Body of pancreas (tissue), 4 donors: ENCODE results near the gene ME3. TPM values are rescaled to one million over a fixed set of nuclear protein-coding genes. Genes with fewer than 3 reads are reported as not detected.
A peak's percentile ranks its signal among the peaks of the same experiment; 100 is the strongest.

Experiments used
- ATAC-seq: fragments of 150-250 bp; one replicate; pipeline ENCODE4 v1.9.1; 2016
- DNase-seq, 4 donors: peaks; one replicate each; pipeline ENCODE4 v3.0.0-alpha.2; 2019
- H3K27ac ChIP-seq, 4 donors: fragments of 200-600 bp; sonication (generic); 1 replicate in 3 of 4; 2 replicates in 1 of 4; pipeline versions ENCODE4 v1.5.1 to v1.6.1; 2016 to 2019; ENCODE audit warnings: mild to moderate bottlenecking in 1 of 4, mixed read lengths in 1 of 4, moderate library complexity in 1 of 4
- H3K27me3 ChIP-seq, 2 donors: fragments of 200-600 bp; sonication (generic); one replicate each; pipeline ENCODE4 v1.6.0; 2016; ENCODE audit warnings: mild to moderate bottlenecking in 1 of 2
- H3K36me3 ChIP-seq, 2 donors: fragments of 200-600 bp; sonication (generic); replicated peaks in 1 of 2; 2 replicates each; pipeline ENCODE4 v1.5.1; 2016; ENCODE audit warnings: low read depth in 2 of 2; ENCODE audit not compliant: insufficient read depth in 1 of 2
- H3K4me1 ChIP-seq: fragments of 200-600 bp; sonication (generic); one replicate; pipeline ENCODE4 v1.6.0; 2016
- H3K4me3 ChIP-seq, 2 donors: fragments of 200-600 bp; sonication (generic); 1 replicate in 1 of 2; 2 replicates in 1 of 2; pipeline ENCODE4 v1.5.1; 2016 to 2019
- H3K9me3 ChIP-seq, 3 donors: fragments of 200-600 bp; sonication (generic); 1 replicate in 2 of 3; 2 replicates in 1 of 3; pipeline ENCODE4 v1.5.1; 2016
- CTCF ChIP-seq, 7 experiments: fragments of 450-650 bp in 4 of 7; fragments of 200-600 bp in 3 of 7; sonication (generic) in 3 of 7; IDR thresholded peaks; one replicate each; pipeline ENCODE4 v1.5.1; 2016 to 2019; ENCODE audit warnings: antibody characterized with exemption in 7 of 7
- POLR2A ChIP-seq, 3 donors: fragments of 450-650 bp; IDR thresholded peaks; one replicate each; pipeline ENCODE4 v1.6.1; 2016; ENCODE audit warnings: antibody characterized with exemption in 3 of 3, mild to moderate bottlenecking in 2 of 3
- WGBS, 2 donors: methylation state at CpG; one replicate each; pipeline ENCODE4 v1.1.5; 2017; 5-methylcytosine and 5-hydroxymethylcytosine counted together
- intact Hi-C: fragments of 100-400 bp; cut with DNase I; formaldehyde crosslinking; loops from one replicate; pipeline ENCODE4 v1.15.1; 2023
- total RNA-seq, 2 donors: library from RNA; depleted of rRNA; stranded (reverse); fragments of >200 nt; gene quantifications; one replicate each; pipeline ENCODE4 v1.1.0, GENCODE V29; 2016

The ME3 gene
- total RNA-seq, 2 donors from 2014 or later = 20.8 to 54.7 TPM

- Histone ChIP-seq H3K36me3 (no peaks in the 10 kb centered on the region), H3K4me3 (no peak overlapping the region), H3K9me3 (no peaks in the 10 kb centered on the region), H3K27ac (no peak overlapping the region), H3K4me1 (peaks cover 14% of the 10 kb centered on the region), H3K27me3 (no peaks in the 10 kb centered on the region)
- 29 to 38% methylated on average over 6 of the region's 6 CpGs for WGBS, 2 donors
- DNase-seq = no peak
- intact Hi-C loops = no loop called here
- no peak for TF ChIP-seq CTCF (IDR thresholded peaks at IDR 0.05)
- TF ChIP-seq POLR2A (IDR thresholded peaks at IDR 0.05) = no peak
- no peak for ATAC-seq
Observed at GRCh38 chr11:86518211-86518610, 154.2 kb downstream of the ME3 start.

- Histone ChIP-seq H3K27ac (no peak overlapping the region), H3K4me1 (peaks cover 9% of the 10 kb centered on the region), H3K9me3 (no peaks in the 10 kb centered on the region), H3K27me3 (no peaks in the 10 kb centered on the region), H3K36me3 (no peaks in the 10 kb centered on the region), H3K4me3 (no peak overlapping the region)
- DNase-seq (no peak), ATAC-seq (no peak)
- TF ChIP-seq POLR2A (IDR thresholded peaks at IDR 0.05) = no peak
- TF ChIP-seq CTCF (IDR thresholded peaks at IDR 0.05) = no peak
- intact Hi-C loops = no loop called here
- 89 to 91% methylated on average over 1 of the region's 1 CpG for WGBS, 2 donors
Observed at GRCh38 chr11:86517557-86517956, 154.9 kb downstream of the ME3 start.

GRCh38 chr11:86515297-86516094 lies 156.9 kb downstream of the ME3 start:
- Histone ChIP-seq H3K4me3 (no peak overlapping the region), H3K36me3 (no peaks in the 10 kb centered on the region), H3K4me1 (peaks cover 20% of the 10 kb centered on the region), H3K27me3 (no peaks in the 10 kb centered on the region), H3K9me3 (no peaks in the 10 kb centered on the region), H3K27ac (no peak overlapping the region)
- intact Hi-C loops = no loop called here
- peak in 1 of 4 donors; percentile 9 for DNase-seq
- peak; percentile 61 for ATAC-seq
- WGBS, 2 donors = 77 to 84% methylated on average over 7 of the region's 7 CpGs
- TF ChIP-seq POLR2A (IDR thresholded peaks at IDR 0.05) (no peak), CTCF (IDR thresholded peaks at IDR 0.05) (no peak)

- ATAC-seq (no peak), DNase-seq (no peak)
- Histone ChIP-seq H3K4me1 (peaks cover 19% of the 10 kb centered on the region), H3K36me3 (no peaks in the 10 kb centered on the region), H3K27me3 (no peaks in the 10 kb centered on the region), H3K9me3 (no peaks in the 10 kb centered on the region), H3K4me3 (no peak overlapping the region), H3K27ac (no peak overlapping the region)
- TF ChIP-seq POLR2A (IDR thresholded peaks at IDR 0.05) (no peak), CTCF (IDR thresholded peaks at IDR 0.05) (no peak)
- 78 to 87% methylated on average over 1 of the region's 1 CpG for WGBS, 2 donors
- intact Hi-C loops = no loop called here
Observed at GRCh38 chr11:86514453-86514852, 158.0 kb downstream of the ME3 start.
